ENCODE data around the gene DUSP1. TPM values are rescaled to one million over a fixed set of nuclear protein-coding genes. Genes with fewer than 3 reads are reported as not detected.

The DUSP1 gene
- total and polyA plus RNA-seq, 2 donors (not counting 3 experiments of a cell fraction or from before 2014, with no cell fraction given): 36.1 to 196 TPM

DNA sequence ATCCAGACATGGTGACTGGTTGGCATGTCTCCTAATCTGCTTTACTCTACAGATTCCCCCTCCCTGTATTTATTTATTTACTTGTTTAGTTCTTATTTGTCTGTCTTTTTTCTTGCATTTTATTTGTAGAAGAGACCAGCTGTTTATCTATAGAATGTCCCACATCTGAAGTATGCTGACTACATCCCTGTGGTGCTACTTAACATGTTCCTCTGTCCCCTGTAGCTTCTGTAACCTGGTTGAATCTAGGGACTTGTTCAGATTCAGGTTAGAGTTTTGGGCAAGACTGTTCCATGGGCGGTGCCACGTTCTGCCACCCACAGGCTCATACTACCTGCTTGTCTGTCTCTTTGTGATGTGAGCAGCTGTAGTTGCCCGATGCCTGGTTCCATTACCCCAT is 23.5 kb downstream of the DUSP1 start:
- POLR2A ChIA-PET: interaction anchor here (1.3 kb wide), 1 partner anchor 24 kb away, joined by 4 read pairs; the partner anchor contains the start of gene DUSP1
- FAIRE-seq: no peak
- dilution Hi-C loops (cut with MboI; ENCODE audit: extremely low pct_ligation_motif_present, low sequenced_read_pairs): no loop called here

More for the DNA sequence above, 23.5 kb downstream of the DUSP1 start:
- H3K36me3 ChIP-seq (ENCODE audit: control insufficient read depth in 2 of 2, extremely low read depth in 1 of 2, insufficient read depth in 2 of 2, low read length in 2 of 2): no peaks in the 10 kb centered on the region
- no peak overlapping the region for H2AFZ ChIP-seq (ENCODE audit: low read depth, low read length)
- peak overlapping the region; percentile 65 for H3K9ac ChIP-seq (replicated peaks; ENCODE audit: extremely low read depth, insufficient read depth, low read length)
- BruUV-seq (replicated peaks): no TSS peak
- DNase-seq (ENCODE audit: low read depth, low spot score): no peak
- intact Hi-C loops (cut with micrococcal nuclease): no loop called here
- H3K4me1 ChIP-seq (ENCODE audit: control insufficient read depth, extremely low read depth, insufficient read depth, low read length): peaks cover 15% of the 10 kb centered on the region
- CTCF ChIA-PET: interaction anchor here (1.3 kb wide), 1 partner anchor 31 kb away, joined by 4 read pairs; no protein-coding TSS in a partner anchor
- H3K9me1 ChIP-seq (replicated peaks; ENCODE audit: control insufficient read depth, extremely low read depth, insufficient read depth, low read length): no peaks in the 10 kb centered on the region
- no peaks in the 10 kb centered on the region for H4K20me1 ChIP-seq (replicated peaks; ENCODE audit: control insufficient read depth, extremely low read depth, insufficient read depth, low read length)
- no peaks in the 10 kb centered on the region for H3K79me2 ChIP-seq (ENCODE audit: control insufficient read depth, insufficient read depth, low read length)
- peak overlapping the region; percentile 79 for H3K27ac ChIP-seq (ENCODE audit: insufficient read depth, low read depth, low read length)
- H3K4me2 ChIP-seq (ENCODE audit: insufficient read depth, low read length): no peak overlapping the region
- TF ChIP-seq GATA2 (IDR thresholded peaks at IDR 0.05; ENCODE audit: insufficient read depth, insufficient read length, low read depth, low read length): no peak
- TF ChIP-seq JUN (IDR thresholded peaks at IDR 0.05; ENCODE audit: borderline replicate concordance, insufficient read depth, insufficient read length, low read depth): no peak
- no peak for TF ChIP-seq CTCF (IDR thresholded peaks at IDR 0.05; ENCODE audit: extremely low read depth in 1 of 2, insufficient read depth in 1 of 2, low read depth in 1 of 2, low read length in 2 of 2)
- no peak for TF ChIP-seq MYC (IDR thresholded peaks at IDR 0.05; ENCODE audit: low read depth, low read length)
- TF ChIP-seq POLR2A (IDR thresholded peaks at IDR 0.05; ENCODE audit: low read depth, low read length): no peak
- TF ChIP-seq, protein P1, sequence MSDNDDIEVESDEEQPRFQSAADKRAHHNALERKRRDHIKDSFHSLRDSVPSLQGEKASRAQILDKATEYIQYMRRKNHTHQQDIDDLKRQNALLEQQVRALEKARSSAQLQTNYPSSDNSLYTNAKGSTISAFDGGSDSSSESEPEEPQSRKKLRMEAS (IDR thresholded peaks at IDR 0.05; ENCODE audit: insufficient read depth, insufficient read length): no peak
- TF ChIP-seq POLR2AphosphoS5 (IDR thresholded peaks at IDR 0.05; ENCODE audit: insufficient read depth, low read depth, low read length): no peak
- TF ChIP-seq EZH2 (IDR thresholded peaks at IDR 0.05; ENCODE audit: borderline replicate concordance, low read depth, low read length, severe bottlenecking): no peak
- TF ChIP-seq FOS (IDR thresholded peaks at IDR 0.05; ENCODE audit: borderline replicate concordance, insufficient read depth, low read length): no peak
- no peaks in the 10 kb centered on the region for H3K27me3 ChIP-seq (ENCODE audit: control insufficient read depth in 2 of 2, insufficient read depth in 2 of 2, low read length in 2 of 2)
- no peak overlapping the region for H3K4me3 ChIP-seq (replicated peaks in 1 of 3; ENCODE audit: insufficient read depth in 1 of 3, low read depth in 1 of 3, low read length in 3 of 3)
- H3K9me3 ChIP-seq (replicated peaks; ENCODE audit: control insufficient read depth, insufficient read depth, low read length): no peaks in the 10 kb centered on the region
